ENCODE data around the gene LHFPL5. TPM values are rescaled to one million over a fixed set of nuclear protein-coding genes. Genes with fewer than 3 reads are reported as not detected.

Gene LHFPL5
- total RNA-seq, 1 donor from 2014 or later: not detected

DNA sequence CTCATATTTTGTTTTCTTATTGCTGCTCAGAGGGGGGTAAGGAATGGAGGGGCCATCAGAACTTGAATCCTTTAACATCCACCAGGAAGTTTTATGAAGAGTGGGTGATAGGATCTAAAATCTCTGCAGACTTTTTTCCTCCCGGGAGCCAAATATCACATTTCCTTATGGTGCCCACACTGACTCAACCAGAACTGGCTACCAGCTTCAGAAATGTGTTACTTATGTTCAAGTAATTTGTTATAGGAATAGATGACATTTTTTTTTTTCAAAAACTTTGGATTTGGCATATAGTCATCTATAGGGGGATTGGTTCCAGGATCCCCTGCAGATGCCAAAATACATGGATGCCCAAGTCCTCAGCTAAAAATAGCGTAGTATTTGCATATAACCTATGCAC lies 18.4 kb downstream of the LHFPL5 start:
- no peaks in the 10 kb centered on the region for H3K36me3 ChIP-seq
- no peak overlapping the region for H3K27ac ChIP-seq
- H3K27me3 ChIP-seq: no peaks in the 10 kb centered on the region
- ATAC-seq: no peak
- TF ChIP-seq, protein P1, sequence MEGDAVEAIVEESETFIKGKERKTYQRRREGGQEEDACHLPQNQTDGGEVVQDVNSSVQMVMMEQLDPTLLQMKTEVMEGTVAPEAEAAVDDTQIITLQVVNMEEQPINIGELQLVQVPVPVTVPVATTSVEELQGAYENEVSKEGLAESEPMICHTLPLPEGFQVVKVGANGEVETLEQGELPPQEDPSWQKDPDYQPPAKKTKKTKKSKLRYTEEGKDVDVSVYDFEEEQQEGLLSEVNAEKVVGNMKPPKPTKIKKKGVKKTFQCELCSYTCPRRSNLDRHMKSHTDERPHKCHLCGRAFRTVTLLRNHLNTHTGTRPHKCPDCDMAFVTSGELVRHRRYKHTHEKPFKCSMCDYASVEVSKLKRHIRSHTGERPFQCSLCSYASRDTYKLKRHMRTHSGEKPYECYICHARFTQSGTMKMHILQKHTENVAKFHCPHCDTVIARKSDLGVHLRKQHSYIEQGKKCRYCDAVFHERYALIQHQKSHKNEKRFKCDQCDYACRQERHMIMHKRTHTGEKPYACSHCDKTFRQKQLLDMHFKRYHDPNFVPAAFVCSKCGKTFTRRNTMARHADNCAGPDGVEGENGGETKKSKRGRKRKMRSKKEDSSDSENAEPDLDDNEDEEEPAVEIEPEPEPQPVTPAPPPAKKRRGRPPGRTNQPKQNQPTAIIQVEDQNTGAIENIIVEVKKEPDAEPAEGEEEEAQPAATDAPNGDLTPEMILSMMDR (IDR thresholded peaks at IDR 0.05): no peak
- no peaks in the 10 kb centered on the region for H3K4me1 ChIP-seq
- no peaks in the 10 kb centered on the region for H3K9me3 ChIP-seq
- intact Hi-C loops (cut with DNase I): no loop called here
- no peak for DNase-seq
- H3K4me3 ChIP-seq: no peak overlapping the region

DNA sequence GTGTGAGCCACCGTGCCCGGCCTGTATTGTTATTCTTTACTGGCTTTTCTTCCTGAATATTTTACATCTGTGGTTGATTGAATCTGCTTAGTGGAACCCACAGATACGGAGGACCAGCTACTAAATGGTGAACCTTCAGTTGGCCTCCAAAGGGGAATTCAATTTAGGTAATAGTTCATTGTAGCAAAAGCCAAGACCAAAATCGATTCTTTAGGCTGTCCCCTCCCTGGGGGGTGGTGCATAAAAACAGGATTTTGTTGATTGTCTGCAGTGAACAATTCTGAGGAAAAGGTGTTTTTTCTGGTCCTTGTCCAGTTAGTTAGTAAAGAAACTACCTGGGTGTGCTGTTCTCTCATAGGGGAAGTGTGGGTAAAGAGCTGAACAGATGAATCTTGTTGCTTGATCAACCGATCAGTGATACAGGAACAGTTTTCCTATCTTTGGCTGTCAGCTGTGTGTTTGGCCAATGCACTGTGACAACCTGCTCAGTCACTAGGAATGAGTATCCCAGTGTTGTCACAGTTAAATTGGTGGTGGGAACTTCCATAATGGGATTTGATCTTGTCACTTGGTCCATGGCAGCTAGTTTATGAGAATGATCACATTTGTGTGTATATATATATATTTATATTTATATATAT lies 19.5 kb downstream of the LHFPL5 start:
- Histone ChIP-seq H3K36me3 (no peaks in the 10 kb centered on the region), H3K27me3 (no peaks in the 10 kb centered on the region), H3K4me3 (no peak overlapping the region)

DNA sequence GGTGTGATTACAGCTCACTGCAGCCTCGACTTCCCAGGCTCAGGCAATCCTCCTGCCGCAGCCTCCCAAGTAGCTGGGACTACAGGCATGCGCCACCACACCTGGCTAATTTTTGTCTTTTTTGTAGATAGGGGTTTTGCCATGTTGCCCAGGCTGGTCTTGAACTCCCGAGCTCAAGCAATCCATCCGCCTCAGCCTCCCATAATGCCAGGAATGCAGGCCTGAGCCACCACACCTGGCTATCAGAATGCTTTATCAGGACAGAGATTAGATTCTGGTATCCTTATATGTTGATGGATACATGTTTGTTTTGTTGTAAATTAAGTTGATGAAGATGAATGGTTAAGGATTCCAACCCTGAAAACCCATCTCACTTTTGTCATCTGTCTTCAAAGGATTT lies 24.2 kb downstream of the LHFPL5 start:
- Histone ChIP-seq H3K4me3 (no peak overlapping the region), H3K36me3 (peaks cover 9% of the 10 kb centered on the region), H3K27ac (no peak overlapping the region), H3K27me3 (no peaks in the 10 kb centered on the region), H3K4me1 (no peaks in the 10 kb centered on the region), H3K9me3 (no peaks in the 10 kb centered on the region)
- no peak for DNase-seq
- TF ChIP-seq, protein P1 (IDR thresholded peaks at IDR 0.05): no peak
- no peak for ATAC-seq
- intact Hi-C loops (cut with DNase I): no loop called here

More for the DNA sequence above, 19.5 kb downstream of the LHFPL5 start:
- no peak for DNase-seq
- H3K27ac ChIP-seq: no peak overlapping the region
- H3K4me1 ChIP-seq: no peaks in the 10 kb centered on the region
- no peaks in the 10 kb centered on the region for H3K9me3 ChIP-seq
- intact Hi-C loops (cut with DNase I): no loop called here
- no peak for ATAC-seq
- TF ChIP-seq, protein P1 (IDR thresholded peaks at IDR 0.05): no peak

DNA sequence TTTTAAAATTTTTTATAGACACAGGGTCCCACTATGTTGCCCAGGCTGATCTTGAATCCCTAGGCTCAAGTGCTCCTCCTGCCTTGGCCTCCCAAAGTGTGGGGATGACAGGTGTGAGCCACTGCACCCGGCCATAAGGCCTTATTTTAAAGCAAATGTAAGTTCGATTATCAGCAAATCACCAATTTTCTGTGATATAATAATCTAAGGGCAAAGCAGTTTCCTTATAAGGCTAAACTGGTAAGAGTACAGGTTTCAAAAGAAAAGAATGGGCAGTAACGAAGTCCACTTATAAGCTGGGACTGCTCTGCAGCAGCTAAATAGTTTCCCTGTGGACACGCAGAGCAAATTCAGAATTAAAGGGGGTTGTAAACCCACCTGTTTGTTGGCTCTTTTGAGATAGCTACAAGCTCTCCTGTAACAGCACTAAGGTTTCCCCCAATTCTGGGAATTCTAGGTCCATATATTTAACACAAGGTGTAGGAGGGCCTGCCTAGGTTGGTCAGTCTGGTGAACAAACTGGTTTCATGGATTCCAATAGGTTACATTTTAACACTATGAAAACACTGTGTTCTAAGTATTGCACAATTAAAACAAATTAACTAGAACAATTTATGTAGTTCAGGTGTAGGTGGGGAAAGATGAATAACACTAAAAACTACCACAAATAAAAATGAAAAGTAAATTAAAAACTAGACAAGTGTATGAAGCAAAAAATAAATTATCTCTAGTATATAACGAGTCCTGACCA lies 26.3 kb downstream of the LHFPL5 start:
- TF ChIP-seq, protein P1 (IDR thresholded peaks at IDR 0.05): no peak
- ATAC-seq: peak; percentile 63
- intact Hi-C loops (cut with DNase I): no loop called here

DNA sequence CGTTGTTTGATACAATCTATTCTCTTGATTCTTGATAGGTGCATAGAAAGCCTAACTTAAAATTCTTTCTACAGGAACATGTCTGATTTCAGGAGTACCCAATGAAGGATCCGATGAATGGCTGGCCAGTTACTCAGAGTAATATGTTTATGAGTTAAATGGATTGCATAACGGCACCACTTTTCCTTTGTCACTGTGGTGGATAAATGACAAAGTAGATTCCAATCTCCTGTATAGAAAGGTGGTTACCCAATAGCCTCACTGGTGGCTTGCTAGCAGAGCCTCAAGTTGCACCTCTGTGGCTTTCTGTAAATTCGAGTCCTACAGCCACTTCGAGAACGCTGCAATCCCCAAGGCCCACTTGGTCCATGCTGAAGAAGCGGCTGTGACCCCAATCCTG lies 28.4 kb downstream of the LHFPL5 start:
- ATAC-seq (peak; percentile 30), DNase-seq (no peak)
- Histone ChIP-seq H3K9me3 (no peaks in the 10 kb centered on the region), H3K27ac (no peak overlapping the region), H3K36me3 (peaks cover 24% of the 10 kb centered on the region), H3K4me1 (no peaks in the 10 kb centered on the region), H3K27me3 (no peaks in the 10 kb centered on the region), H3K4me3 (no peak overlapping the region)
- TF ChIP-seq, protein P1 (IDR thresholded peaks at IDR 0.05): no peak
- intact Hi-C loops (cut with DNase I): no loop called here

More for the DNA sequence above, 26.3 kb downstream of the LHFPL5 start:
- Histone ChIP-seq H3K27me3 (no peaks in the 10 kb centered on the region), H3K9me3 (no peaks in the 10 kb centered on the region), H3K4me3 (no peak overlapping the region), H3K27ac (no peak overlapping the region), H3K4me1 (no peaks in the 10 kb centered on the region), H3K36me3 (peaks cover 9% of the 10 kb centered on the region)
- DNase-seq: no peak

Data from upper lobe of right lung (tissue), 1 donor.